Activated CD4-positive, alpha-beta T cell treated with anti-CD3 and anti-CD28 coated beads, Interleukin-2, amount 10 ng/mL, durations not matched to agents 24 days and 14 days (primary cell): ENCODE results near the gene ILDR2. TPM values are rescaled to one million over a fixed set of nuclear protein-coding genes. Genes with fewer than 3 reads are reported as not detected.

ENCODE experiments used
- DNase-seq: peaks from one replicate; pipeline ENCODE4 v3.0.0; 2022
- H3K27ac Mint-ChIP-seq: one replicate; pipeline ENCODE4 v1.8.0; 2022; ENCODE audit warnings: mild to moderate bottlenecking, mixed read lengths
- H3K27me3 Mint-ChIP-seq: one replicate; pipeline ENCODE4 v1.8.0; 2022; ENCODE audit warnings: mixed read lengths
- H3K36me3 Mint-ChIP-seq: one replicate; pipeline ENCODE4 v1.8.0; 2022; ENCODE audit warnings: low read depth, mild to moderate bottlenecking, mixed read lengths
- H3K4me1 Mint-ChIP-seq: one replicate; pipeline ENCODE4 v1.8.0; 2021; ENCODE audit warnings: mixed read lengths
- H3K4me3 Mint-ChIP-seq: one replicate; pipeline ENCODE4 v1.8.0; 2022; ENCODE audit warnings: mild to moderate bottlenecking, moderate library complexity, mixed read lengths
- H3K9me3 Mint-ChIP-seq: one replicate; pipeline ENCODE4 v1.8.0; 2021; ENCODE audit warnings: mixed read lengths
- intact Hi-C: fragments of 100-400 bp; cut with micrococcal nuclease; formaldehyde crosslinking; loops from one replicate; pipeline ENCODE4 v1.15.1; 2023
- total RNA-seq: library from RNA; stranded (reverse); gene quantifications from 2 replicates; pipeline ENCODE4 v1.2.3, GENCODE V29; 2022

Gene ILDR2
- total RNA-seq, 1 donor from 2014 or later: 12.5 TPM

DNA sequence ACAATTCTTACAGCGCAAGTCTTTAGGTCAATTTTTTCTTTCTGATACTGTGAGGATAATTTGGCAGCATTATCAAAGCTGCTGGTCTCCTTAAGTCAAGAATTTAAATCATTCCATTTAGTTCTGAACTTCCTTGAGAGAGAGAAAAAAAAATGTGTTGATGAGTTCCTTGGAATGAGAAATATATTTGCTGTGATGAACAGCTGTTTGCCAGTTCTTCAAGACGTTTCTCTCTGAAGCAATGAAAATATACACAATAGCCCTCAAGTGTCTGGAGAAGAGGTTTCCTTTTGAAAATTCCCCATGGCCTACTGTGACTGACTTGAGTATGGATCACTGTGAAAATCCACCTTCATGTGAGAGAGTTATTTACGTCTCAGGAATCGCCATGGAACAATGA lies 68.3 kb downstream of the ILDR2 start:
- H3K9me3 Mint-ChIP-seq: no peaks in the 10 kb centered on the region
- H3K4me1 Mint-ChIP-seq: peaks cover 32% of the 10 kb centered on the region
- intact Hi-C loops: loop anchor here (2.0 kb wide), 1 partner anchor 46 kb away; no protein-coding TSS in a partner anchor
- no peak overlapping the region for H3K4me3 Mint-ChIP-seq
- DNase-seq: no peak
- H3K27me3 Mint-ChIP-seq: peaks cover 5% of the 10 kb centered on the region
- H3K27ac Mint-ChIP-seq: no peak overlapping the region
- H3K36me3 Mint-ChIP-seq: peaks cover 5% of the 10 kb centered on the region

DNA sequence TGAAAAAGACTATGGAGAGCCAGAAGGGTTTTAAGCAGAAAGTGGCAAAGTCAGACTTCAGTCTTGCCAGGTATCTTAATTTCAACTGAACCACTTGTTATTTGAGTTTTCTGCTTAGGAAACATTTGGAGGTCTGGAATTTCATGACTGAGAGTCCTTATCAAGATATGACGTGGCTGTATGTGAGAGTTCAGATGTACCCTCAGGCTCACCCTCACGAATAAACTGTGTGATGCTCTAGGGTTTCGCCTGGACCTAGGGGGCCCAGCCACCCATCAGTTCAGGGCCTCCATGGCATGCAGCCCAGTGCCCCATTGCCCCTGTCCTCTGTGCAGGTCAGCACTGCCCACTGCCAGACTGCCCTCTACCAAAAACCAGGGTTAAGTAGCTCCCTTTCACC lies 68.7 kb downstream of the ILDR2 start:
- Mint-ChIP-seq H3K4me1 (peaks cover 33% of the 10 kb centered on the region), H3K4me3 (no peak overlapping the region), H3K36me3 (peaks cover 4% of the 10 kb centered on the region), H3K9me3 (no peaks in the 10 kb centered on the region), H3K27me3 (peaks cover 5% of the 10 kb centered on the region), H3K27ac (peak overlapping the region; percentile 82)
- no peak for DNase-seq
- intact Hi-C loops: loop anchor here (1.0 to 2.0 kb wide), 2 partner anchors 30 to 46 kb away; partner anchors contain the start of gene TADA1

DNA sequence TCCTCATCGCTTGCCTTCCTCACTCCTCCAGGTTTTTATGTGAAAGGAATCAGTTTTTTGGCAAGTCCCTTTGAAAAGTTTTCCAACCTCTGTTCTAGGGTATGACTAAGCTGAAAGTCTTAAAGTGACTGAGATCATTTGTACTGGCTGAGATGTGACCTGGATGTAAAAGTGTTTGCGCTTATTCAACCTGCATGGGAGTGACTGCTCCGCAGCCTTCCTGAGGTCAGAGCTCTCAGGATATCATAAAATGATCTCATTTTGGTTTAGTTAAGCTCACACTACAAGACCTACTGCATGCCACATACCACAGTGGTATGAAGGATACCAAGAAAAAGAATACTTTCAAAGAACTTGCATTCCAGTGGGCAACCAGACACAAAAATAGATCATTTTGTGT lies 69.4 kb downstream of the ILDR2 start:
- Mint-ChIP-seq H3K9me3 (no peaks in the 10 kb centered on the region), H3K36me3 (peaks cover 2% of the 10 kb centered on the region), H3K27me3 (peaks cover 5% of the 10 kb centered on the region), H3K4me1 (peaks cover 30% of the 10 kb centered on the region), H3K27ac (peak overlapping the region; percentile 82), H3K4me3 (peak overlapping the region; percentile 48)
- DNase-seq: peak; percentile 69
- intact Hi-C loops: loop anchor here (1.0 to 2.0 kb wide), 2 partner anchors 30 to 47 kb away; partner anchors contain the start of gene TADA1

DNA sequence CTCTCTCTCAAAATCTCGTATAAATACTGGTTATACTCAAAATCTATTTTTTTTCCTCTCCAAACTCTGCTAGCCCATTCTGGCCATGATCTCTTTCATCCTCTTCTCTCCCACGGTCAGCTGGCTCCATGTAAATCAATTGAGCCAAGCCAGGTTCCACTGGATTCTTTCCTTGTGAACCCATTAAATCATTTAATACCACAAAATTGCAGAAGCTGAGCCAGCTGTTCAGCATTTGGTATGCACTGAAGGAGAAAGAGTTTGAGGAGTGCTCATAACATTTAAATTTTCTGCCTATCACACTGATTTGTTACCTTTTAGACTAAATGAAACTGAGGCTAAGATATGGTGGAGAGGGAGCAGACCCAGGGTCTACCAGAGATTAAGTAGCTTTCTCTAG lies 70.2 kb downstream of the ILDR2 start:
- Mint-ChIP-seq H3K27me3 (peaks cover 10% of the 10 kb centered on the region), H3K4me3 (no peak overlapping the region), H3K4me1 (peaks cover 25% of the 10 kb centered on the region), H3K27ac (no peak overlapping the region), H3K36me3 (peaks cover 2% of the 10 kb centered on the region), H3K9me3 (no peaks in the 10 kb centered on the region)
- intact Hi-C loops: no loop called here
- no peak for DNase-seq

DNA sequence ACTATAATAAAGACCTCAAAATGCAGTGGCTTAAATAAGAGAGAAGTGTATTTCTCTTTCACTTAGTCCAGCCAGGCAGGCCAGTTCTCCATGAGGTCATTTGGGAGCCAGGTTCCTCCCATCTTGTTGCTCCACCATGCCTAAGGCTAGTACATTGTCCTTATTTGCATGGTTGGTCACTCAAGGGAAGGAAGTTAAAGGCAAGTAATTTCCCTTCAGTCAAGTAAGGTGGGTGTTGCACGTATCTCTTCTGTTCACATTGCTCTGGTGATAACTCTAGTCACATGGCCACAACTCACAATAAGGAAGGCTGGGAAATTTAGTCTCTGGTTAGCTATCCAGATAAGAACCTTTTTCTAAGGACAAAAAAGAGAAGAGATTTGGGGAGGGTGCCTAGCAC lies 72.1 kb downstream of the ILDR2 start:
- H3K9me3 Mint-ChIP-seq: peaks cover 4% of the 10 kb centered on the region
- H3K36me3 Mint-ChIP-seq: peaks cover 2% of the 10 kb centered on the region
- H3K4me1 Mint-ChIP-seq: peaks cover 25% of the 10 kb centered on the region
- H3K4me3 Mint-ChIP-seq: no peak overlapping the region
- no peak overlapping the region for H3K27ac Mint-ChIP-seq
- DNase-seq: no peak
- H3K27me3 Mint-ChIP-seq: peaks cover 17% of the 10 kb centered on the region
- intact Hi-C loops: no loop called here

GRCh38 chr1:166902279-166902678 lies 73.1 kb downstream of the ILDR2 start:
- intact Hi-C loops: no loop called here
- Mint-ChIP-seq H3K27ac (no peak overlapping the region), H3K4me1 (peaks cover 23% of the 10 kb centered on the region), H3K27me3 (peaks cover 17% of the 10 kb centered on the region), H3K9me3 (peaks cover 7% of the 10 kb centered on the region), H3K4me3 (no peak overlapping the region), H3K36me3 (peaks cover 2% of the 10 kb centered on the region)
- DNase-seq: no peak

- peaks cover 7% of the 10 kb centered on the region for H3K9me3 Mint-ChIP-seq
- no peak for DNase-seq
- peaks cover 2% of the 10 kb centered on the region for H3K36me3 Mint-ChIP-seq
- H3K27ac Mint-ChIP-seq: no peak overlapping the region
- H3K4me1 Mint-ChIP-seq: peaks cover 14% of the 10 kb centered on the region
- intact Hi-C loops: no loop called here
- H3K4me3 Mint-ChIP-seq: no peak overlapping the region
- peaks cover 22% of the 10 kb centered on the region for H3K27me3 Mint-ChIP-seq
Observed at GRCh38 chr1:166900987-166901386, 74.4 kb downstream of the ILDR2 start.

- no peak for DNase-seq
- Mint-ChIP-seq H3K4me3 (no peak overlapping the region), H3K36me3 (peaks cover 2% of the 10 kb centered on the region), H3K27ac (no peak overlapping the region), H3K4me1 (peaks cover 5% of the 10 kb centered on the region), H3K9me3 (peaks cover 7% of the 10 kb centered on the region), H3K27me3 (peaks cover 31% of the 10 kb centered on the region)
- intact Hi-C loops: no loop called here
Observed at GRCh38 chr1:166899769-166900168, 75.6 kb downstream of the ILDR2 start.

DNA sequence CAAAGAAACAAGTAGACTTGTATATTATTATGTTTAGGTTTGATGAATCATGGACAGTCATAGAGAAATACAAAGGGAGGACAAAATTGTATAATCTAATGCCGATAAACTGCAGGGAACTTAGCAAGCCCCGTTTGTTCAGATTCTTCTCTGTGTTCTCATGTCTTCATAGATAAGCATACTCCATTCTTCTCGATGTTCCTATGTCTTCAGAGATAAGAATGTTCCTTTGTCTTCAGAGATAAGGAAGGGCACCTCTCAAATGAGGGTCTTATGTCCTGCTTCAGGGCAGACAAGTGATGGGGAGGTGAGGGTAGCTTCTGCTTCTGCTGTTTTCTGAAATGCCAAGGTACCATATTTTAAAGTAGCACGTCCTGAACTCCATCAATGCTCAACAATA lies 79.6 kb downstream of the ILDR2 start:
- H3K27ac Mint-ChIP-seq: no peak overlapping the region
- no peaks in the 10 kb centered on the region for H3K4me1 Mint-ChIP-seq
- H3K27me3 Mint-ChIP-seq: peaks cover 51% of the 10 kb centered on the region
- DNase-seq: no peak
- intact Hi-C loops: no loop called here
- peaks cover 7% of the 10 kb centered on the region for H3K9me3 Mint-ChIP-seq
- no peak overlapping the region for H3K4me3 Mint-ChIP-seq
- H3K36me3 Mint-ChIP-seq: peaks cover 2% of the 10 kb centered on the region

- Mint-ChIP-seq H3K27me3 (peaks cover 59% of the 10 kb centered on the region), H3K4me1 (peaks cover 13% of the 10 kb centered on the region)
Observed at GRCh38 chr1:166889776-166890175, 85.6 kb downstream of the ILDR2 start.

DNA sequence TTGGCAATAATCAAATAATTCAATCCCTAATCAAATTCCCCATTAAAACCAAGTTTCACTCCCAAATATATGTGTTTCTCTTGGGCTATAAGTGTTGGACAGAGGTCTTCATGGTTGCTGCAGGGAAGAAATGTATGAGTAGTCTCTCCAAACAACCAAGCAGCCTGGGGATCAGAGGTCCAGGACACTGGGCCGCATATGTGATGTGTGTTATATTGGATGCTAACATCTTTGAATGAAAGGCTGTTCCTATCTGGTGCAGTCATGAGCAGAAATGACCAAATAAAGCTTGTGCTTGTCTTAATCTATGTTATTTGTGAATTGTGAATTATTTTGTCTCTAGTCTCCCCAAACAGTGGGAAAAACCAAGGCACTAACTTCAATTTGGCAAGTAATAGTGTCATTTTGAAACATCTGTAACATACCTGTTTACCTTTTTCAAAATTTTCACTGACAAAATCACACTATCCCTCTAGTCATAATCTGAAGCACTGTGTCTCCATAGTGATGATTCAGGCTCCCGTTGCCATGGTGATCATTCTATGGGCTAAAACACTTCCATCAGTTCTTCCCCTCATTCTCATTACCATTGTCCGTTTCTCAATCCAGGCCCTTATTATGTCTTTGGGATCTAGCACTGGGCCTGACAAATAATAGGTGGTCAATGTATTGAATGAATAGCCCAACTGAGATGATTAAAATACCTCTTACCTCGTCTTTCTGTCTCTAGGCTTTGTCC lies 86.8 kb downstream of the ILDR2 start:
- intact Hi-C loops: no loop called here
- peaks cover 22% of the 10 kb centered on the region for H3K4me1 Mint-ChIP-seq
- DNase-seq: no peak
- no peaks in the 10 kb centered on the region for H3K9me3 Mint-ChIP-seq
- no peak overlapping the region for H3K4me3 Mint-ChIP-seq
- H3K36me3 Mint-ChIP-seq: no peaks in the 10 kb centered on the region
- peaks cover 54% of the 10 kb centered on the region for H3K27me3 Mint-ChIP-seq
- H3K27ac Mint-ChIP-seq: no peak overlapping the region

More at GRCh38 chr1:166889776-166890175, 85.6 kb downstream of the ILDR2 start:
- Mint-ChIP-seq H3K36me3 (no peaks in the 10 kb centered on the region), H3K4me3 (no peak overlapping the region), H3K27ac (no peak overlapping the region), H3K9me3 (no peaks in the 10 kb centered on the region)
- intact Hi-C loops: no loop called here
- DNase-seq: no peak

- intact Hi-C loops: loop anchor here (1.0 kb wide), 1 partner anchor 174 kb away; no protein-coding TSS in a partner anchor
- Mint-ChIP-seq H3K9me3 (no peaks in the 10 kb centered on the region), H3K4me1 (peaks cover 20% of the 10 kb centered on the region), H3K4me3 (peak overlapping the region; percentile 7), H3K27ac (no peak overlapping the region), H3K27me3 (peaks cover 46% of the 10 kb centered on the region), H3K36me3 (no peaks in the 10 kb centered on the region)
- no peak for DNase-seq
Observed at GRCh38 chr1:166884971-166885370, 90.4 kb downstream of the ILDR2 start.

DNA sequence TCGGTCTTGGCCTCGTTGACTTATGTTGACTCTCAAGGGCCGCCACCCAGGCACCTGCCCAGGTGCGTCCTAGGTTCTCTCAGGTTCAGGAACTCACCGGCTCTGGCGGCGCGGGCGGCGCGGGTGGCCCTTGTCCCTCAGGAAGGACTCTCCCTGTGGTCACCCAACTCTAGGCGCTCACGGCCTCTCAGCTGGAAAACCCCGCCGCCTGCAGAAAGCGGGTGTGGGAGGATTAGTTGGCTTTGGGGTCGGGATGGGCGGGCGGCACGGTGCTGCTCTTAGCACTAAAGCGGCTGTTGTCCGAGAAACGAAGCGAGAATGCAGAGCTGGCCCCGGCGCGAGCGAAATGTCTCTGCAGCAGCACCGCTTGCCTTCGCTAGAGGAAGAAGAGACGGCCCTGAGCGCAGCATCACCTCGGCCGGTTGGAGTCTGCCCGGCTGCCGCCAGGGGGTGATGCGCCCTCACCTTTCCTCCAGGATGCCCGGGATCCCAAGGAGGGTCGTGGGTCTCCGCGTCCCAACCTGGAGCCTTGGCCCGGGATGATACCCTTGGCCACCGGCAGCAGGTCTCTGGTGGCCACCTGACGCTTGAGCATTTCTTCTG lies 91.2 kb downstream of the ILDR2 start:
- Mint-ChIP-seq H3K4me3 (peak overlapping the region; percentile 5), H3K4me1 (peaks cover 16% of the 10 kb centered on the region), H3K27ac (no peak overlapping the region), H3K36me3 (no peaks in the 10 kb centered on the region), H3K9me3 (no peaks in the 10 kb centered on the region), H3K27me3 (peaks cover 39% of the 10 kb centered on the region)
- DNase-seq: peak; percentile 76
- intact Hi-C loops: loop anchor here (1.0 kb wide), 1 partner anchor 175 kb away; no protein-coding TSS in a partner anchor

- intact Hi-C loops: no loop called here
Observed at GRCh38 chr1:166882893-166883292, 92.4 kb downstream of the ILDR2 start.

More at GRCh38 chr1:166882893-166883292, 92.4 kb downstream of the ILDR2 start:
- Mint-ChIP-seq H3K27me3 (peaks cover 31% of the 10 kb centered on the region), H3K4me3 (no peak overlapping the region), H3K36me3 (no peaks in the 10 kb centered on the region), H3K9me3 (no peaks in the 10 kb centered on the region), H3K27ac (no peak overlapping the region), H3K4me1 (peaks cover 16% of the 10 kb centered on the region)
- DNase-seq: no peak
